Measurements from ENCODE around the gene OPCML. TPM values are rescaled to one million over a fixed set of nuclear protein-coding genes. Genes with fewer than 3 reads are reported as not detected.

Gene OPCML
- total RNA-seq, 1 donor from 2014 or later, result 1.7 TPM

DNA sequence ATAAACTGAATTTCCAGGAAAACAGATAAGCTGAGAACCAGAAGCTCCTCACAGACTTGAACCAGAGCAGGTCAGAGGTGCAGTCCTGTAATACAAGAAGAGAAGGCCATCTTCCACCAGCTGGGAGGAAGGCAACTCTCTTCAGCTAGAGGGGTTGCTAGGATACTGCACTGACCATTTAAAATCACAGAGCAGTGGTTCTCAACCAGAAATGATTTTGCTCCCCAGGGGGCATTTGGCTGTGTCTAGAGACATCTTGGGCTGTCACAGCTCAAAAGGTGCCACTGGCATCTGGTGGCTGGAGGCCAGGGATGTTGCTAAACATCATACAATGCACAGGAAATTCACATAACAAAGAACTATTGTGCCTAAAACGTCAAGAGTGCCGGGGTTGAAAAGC lies 17.2 kb downstream of the OPCML start:
- TF ChIP-seq, protein P1, sequence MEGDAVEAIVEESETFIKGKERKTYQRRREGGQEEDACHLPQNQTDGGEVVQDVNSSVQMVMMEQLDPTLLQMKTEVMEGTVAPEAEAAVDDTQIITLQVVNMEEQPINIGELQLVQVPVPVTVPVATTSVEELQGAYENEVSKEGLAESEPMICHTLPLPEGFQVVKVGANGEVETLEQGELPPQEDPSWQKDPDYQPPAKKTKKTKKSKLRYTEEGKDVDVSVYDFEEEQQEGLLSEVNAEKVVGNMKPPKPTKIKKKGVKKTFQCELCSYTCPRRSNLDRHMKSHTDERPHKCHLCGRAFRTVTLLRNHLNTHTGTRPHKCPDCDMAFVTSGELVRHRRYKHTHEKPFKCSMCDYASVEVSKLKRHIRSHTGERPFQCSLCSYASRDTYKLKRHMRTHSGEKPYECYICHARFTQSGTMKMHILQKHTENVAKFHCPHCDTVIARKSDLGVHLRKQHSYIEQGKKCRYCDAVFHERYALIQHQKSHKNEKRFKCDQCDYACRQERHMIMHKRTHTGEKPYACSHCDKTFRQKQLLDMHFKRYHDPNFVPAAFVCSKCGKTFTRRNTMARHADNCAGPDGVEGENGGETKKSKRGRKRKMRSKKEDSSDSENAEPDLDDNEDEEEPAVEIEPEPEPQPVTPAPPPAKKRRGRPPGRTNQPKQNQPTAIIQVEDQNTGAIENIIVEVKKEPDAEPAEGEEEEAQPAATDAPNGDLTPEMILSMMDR (IDR thresholded peaks at IDR 0.05; ENCODE audit: unreplicated experiment), result no peak
- peaks cover 14% of the 10 kb centered on the region for H3K27me3 Mint-ChIP-seq

DNA sequence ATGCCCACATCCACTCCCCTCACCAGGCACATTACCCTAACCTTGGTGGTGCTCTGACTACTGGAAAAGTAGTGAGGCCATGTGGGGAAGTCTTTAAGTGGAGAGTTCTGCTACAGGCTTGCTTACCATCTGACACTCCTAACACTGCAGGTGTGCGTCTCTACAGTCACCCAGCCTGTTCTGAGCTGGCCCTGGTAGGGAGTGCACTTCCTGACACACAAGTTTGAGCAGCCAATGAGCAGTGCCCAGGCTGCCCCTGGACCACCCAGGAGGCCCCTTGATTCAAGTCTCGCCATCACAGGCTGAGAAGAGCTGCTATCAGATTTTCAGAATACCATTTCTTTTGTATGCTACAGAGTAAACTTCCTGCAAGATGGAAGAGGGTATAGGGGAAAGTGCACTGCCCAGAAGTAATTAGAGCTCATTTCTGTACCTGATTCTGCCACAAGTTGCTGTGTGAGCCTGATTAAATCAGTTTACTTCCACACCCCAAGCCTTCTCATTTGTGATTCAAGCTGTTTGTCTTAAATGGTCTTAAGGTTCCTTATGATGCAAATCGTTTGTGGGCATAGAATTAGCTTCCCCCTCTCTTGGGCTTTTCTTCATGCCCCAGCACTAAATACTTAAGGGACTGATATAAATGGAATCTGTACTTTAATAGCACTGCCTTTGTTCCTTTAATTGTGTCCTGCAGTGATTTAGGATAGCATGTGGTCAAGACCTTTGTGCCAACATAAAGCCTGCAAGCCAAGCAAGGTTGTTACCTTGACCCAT lies 22.2 kb downstream of the OPCML start:
- Mint-ChIP-seq H3K9me3 (ENCODE audit: low read depth) (no peaks in the 10 kb centered on the region), H3K27me3 (peaks cover 16% of the 10 kb centered on the region), H3K36me3 (ENCODE audit: insufficient read depth) (no peaks in the 10 kb centered on the region), H3K4me3 (ENCODE audit: low read depth) (no peak overlapping the region), H3K27ac (no peak overlapping the region), H3K4me1 (ENCODE audit: low read depth) (peaks cover 6% of the 10 kb centered on the region)
- DNase-seq (ENCODE audit: low spot score, unreplicated experiment), result no peak
- TF ChIP-seq, protein P1 (IDR thresholded peaks at IDR 0.05; ENCODE audit: unreplicated experiment), result no peak

More for the DNA sequence above, 17.2 kb downstream of the OPCML start:
- no peak overlapping the region for H3K4me3 Mint-ChIP-seq (ENCODE audit: low read depth)
- H3K4me1 Mint-ChIP-seq (ENCODE audit: low read depth), result no peaks in the 10 kb centered on the region
- H3K27ac Mint-ChIP-seq, result no peak overlapping the region
- H3K9me3 Mint-ChIP-seq (ENCODE audit: low read depth), result no peaks in the 10 kb centered on the region
- no peaks in the 10 kb centered on the region for H3K36me3 Mint-ChIP-seq (ENCODE audit: insufficient read depth)
- no peak for DNase-seq (ENCODE audit: low spot score, unreplicated experiment)

DNA sequence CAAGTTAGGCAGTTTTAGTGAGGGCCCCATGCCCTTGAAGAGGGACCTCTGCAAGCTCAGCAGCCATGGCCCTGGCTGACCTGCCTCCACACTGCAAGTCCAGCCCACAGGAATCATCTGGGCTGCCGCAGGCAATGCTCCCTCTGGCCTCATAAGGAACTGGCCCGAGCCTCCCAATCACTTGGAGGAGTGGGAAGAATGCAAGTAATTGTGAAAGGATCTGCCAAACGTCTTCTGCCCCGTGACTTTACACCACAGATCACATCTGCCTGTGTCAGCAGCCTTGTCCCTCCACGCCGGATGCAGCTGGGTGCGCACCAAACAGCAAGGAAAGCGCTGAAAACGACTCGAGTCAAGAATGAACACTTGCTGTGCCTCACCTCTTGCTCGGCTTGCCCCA lies 23.8 kb downstream of the OPCML start:
- DNase-seq (ENCODE audit: low spot score, unreplicated experiment), result no peak
- no peaks in the 10 kb centered on the region for H3K36me3 Mint-ChIP-seq (ENCODE audit: insufficient read depth)
- no peak overlapping the region for H3K27ac Mint-ChIP-seq
- TF ChIP-seq, protein P1 (IDR thresholded peaks at IDR 0.05; ENCODE audit: unreplicated experiment), result no peak
- H3K4me1 Mint-ChIP-seq (ENCODE audit: low read depth), result peaks cover 8% of the 10 kb centered on the region
- peaks cover 20% of the 10 kb centered on the region for H3K27me3 Mint-ChIP-seq
- H3K4me3 Mint-ChIP-seq (ENCODE audit: low read depth), result no peak overlapping the region
- no peaks in the 10 kb centered on the region for H3K9me3 Mint-ChIP-seq (ENCODE audit: low read depth)

DNA sequence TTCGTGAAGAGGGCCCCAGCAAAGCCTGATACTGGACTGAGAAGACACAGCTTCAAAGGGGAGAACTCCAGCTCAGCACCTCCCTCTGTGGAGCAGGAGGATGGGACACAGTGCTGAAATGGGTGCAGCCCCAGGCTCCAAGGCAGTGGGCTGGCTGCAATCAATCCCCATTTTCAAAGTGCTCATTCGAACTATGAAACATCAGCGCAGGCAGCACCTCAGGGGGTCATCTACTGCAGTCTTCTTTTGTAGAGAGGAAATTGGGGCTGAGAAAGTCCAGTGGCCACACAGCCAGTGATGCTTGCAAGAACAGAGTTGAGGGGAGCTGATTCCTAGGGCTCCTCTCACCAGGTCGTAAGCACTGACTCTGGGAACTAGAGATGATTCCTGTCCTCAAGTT lies 25.1 kb downstream of the OPCML start:
- Mint-ChIP-seq H3K27ac (no peak overlapping the region), H3K4me1 (ENCODE audit: low read depth) (peaks cover 9% of the 10 kb centered on the region), H3K9me3 (ENCODE audit: low read depth) (no peaks in the 10 kb centered on the region), H3K36me3 (ENCODE audit: insufficient read depth) (no peaks in the 10 kb centered on the region), H3K27me3 (peaks cover 17% of the 10 kb centered on the region), H3K4me3 (ENCODE audit: low read depth) (no peak overlapping the region)
- TF ChIP-seq, protein P1 (IDR thresholded peaks at IDR 0.05; ENCODE audit: unreplicated experiment), result no peak
- no peak for DNase-seq (ENCODE audit: low spot score, unreplicated experiment)

DNA sequence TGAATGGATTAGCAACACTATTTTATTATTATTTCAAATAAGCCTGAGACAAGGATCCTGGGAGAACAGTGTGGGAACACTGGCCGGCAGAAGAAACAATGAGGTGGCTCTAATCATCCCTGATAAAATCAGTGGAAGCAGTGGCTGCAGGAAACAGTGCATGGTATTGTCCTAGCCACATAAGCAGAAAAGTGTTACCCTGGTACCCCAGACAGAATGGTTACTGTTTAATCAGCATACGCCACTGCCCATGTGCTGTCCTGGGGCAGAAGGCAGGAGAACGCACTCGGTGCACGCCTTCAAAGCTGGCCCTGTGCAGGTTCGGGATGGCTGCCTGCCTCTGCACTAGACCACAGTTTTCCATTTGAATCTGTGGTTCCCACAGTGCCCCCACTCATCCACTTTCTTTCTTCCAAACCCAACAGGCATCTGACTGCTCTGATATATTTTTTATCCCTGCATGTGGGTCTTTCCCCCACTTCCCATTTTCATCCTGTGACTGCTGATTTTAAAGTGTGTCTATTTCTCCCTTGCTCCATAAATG lies 25.7 kb downstream of the OPCML start:
- H3K27ac Mint-ChIP-seq, result no peak overlapping the region
- no peak for DNase-seq (ENCODE audit: low spot score, unreplicated experiment)
- H3K9me3 Mint-ChIP-seq (ENCODE audit: low read depth), result no peaks in the 10 kb centered on the region
- TF ChIP-seq, protein P1 (IDR thresholded peaks at IDR 0.05; ENCODE audit: unreplicated experiment), result no peak
- peaks cover 12% of the 10 kb centered on the region for H3K4me1 Mint-ChIP-seq (ENCODE audit: low read depth)
- peaks cover 20% of the 10 kb centered on the region for H3K27me3 Mint-ChIP-seq
- H3K36me3 Mint-ChIP-seq (ENCODE audit: insufficient read depth), result no peaks in the 10 kb centered on the region
- no peak overlapping the region for H3K4me3 Mint-ChIP-seq (ENCODE audit: low read depth)
